Neural cell (in vitro differentiated cells): Measurements from ENCODE around the gene TMEM205. TPM values are rescaled to one million over a fixed set of nuclear protein-coding genes. Genes with fewer than 3 reads are reported as not detected.
"Not testable (repeated sequence)": the region's sequence is repeated elsewhere in the genome, so short reads cannot be mapped to it uniquely, and the experiment has no call there.

Source experiments
- H2AFZ ChIP-seq: fragments of 200-600, 300-800 bp; sonication (generic), shearing (Covaris generic); 2 replicates; pipeline ENCODE4 v1.6.0; 2014; ENCODE audit warnings: low read depth, mild to moderate bottlenecking, antibody characterized with exemption, low read length, moderate library complexity
- H3F3A ChIP-seq: fragments of 200-600 bp; shearing (Covaris generic); 2 replicates; pipeline ENCODE4 v1.6.1; 2016; ENCODE audit warnings: mild to moderate bottlenecking, moderate library complexity, mixed read lengths, antibody characterized with exemption, low read length; ENCODE audit not compliant: insufficient read depth, poor library complexity, severe bottlenecking
- H3K27ac ChIP-seq: fragments of 200-600, 300-800 bp; sonication (generic), shearing (Covaris generic); 2 replicates; pipeline ENCODE4 v1.5.1; 2014; ENCODE audit warnings: mild to moderate bottlenecking, low read length, moderate library complexity
- H3K27me3 ChIP-seq: fragments of 300-800, 200-600 bp; sonication (generic), shearing (Covaris generic); 2 replicates; pipeline ENCODE4 v1.6.0; 2014; ENCODE audit warnings: mild to moderate bottlenecking, low read depth, low read length, moderate library complexity; ENCODE audit not compliant: insufficient read depth
- H3K36me3 ChIP-seq: fragments of 300-800, 200-600 bp; sonication (generic), shearing (Covaris generic); 2 replicates; pipeline ENCODE4 v1.5.1; 2014; ENCODE audit warnings: mild to moderate bottlenecking, antibody characterized with exemption, low read length, moderate library complexity; ENCODE audit not compliant: insufficient read depth
- H3K4me2 ChIP-seq: fragments of 300-800, 200-600 bp; sonication (generic), shearing (Covaris generic); 2 replicates; pipeline ENCODE4 v1.6.0; 2014; ENCODE audit warnings: mild to moderate bottlenecking, low read length
- H3K4me3 ChIP-seq: fragments of 300-800, 200-600 bp; sonication (generic), shearing (Covaris generic); 2 replicates; pipeline ENCODE4 v1.5.1; 2014; ENCODE audit warnings: mild to moderate bottlenecking, low read length, moderate library complexity
- H3K79me2 ChIP-seq: fragments of 200-600 bp; shearing (Covaris generic); replicated peaks from 2 replicates; pipeline ENCODE4 v1.6.0; 2014; ENCODE audit warnings: mild to moderate bottlenecking, low read length, moderate library complexity; ENCODE audit not compliant: insufficient read depth
- H3K9ac ChIP-seq: fragments of 300-800, 200-600 bp; sonication (generic), shearing (Covaris generic); 2 replicates; pipeline ENCODE4 v1.6.1; 2016; ENCODE audit warnings: mild to moderate bottlenecking, low read length, mixed read lengths
- H3K9me2 ChIP-seq: fragments of 200-600 bp; shearing (Covaris generic); 2 replicates; pipeline ENCODE4 v1.6.1; 2016; ENCODE audit warnings: mild to moderate bottlenecking, low read length, mixed read lengths; ENCODE audit not compliant: insufficient read depth
- H3K9me3 ChIP-seq: fragments of 200-600, 300-800 bp; sonication (generic), shearing (Covaris generic); 2 replicates; pipeline ENCODE4 v1.6.1; 2016; ENCODE audit warnings: mild to moderate bottlenecking, mixed run types, low read length, moderate library complexity, mixed read lengths
- H4K20me1 ChIP-seq: fragments of 200-600 bp; shearing (Covaris generic); 2 replicates; pipeline ENCODE4 v1.6.1; 2016; ENCODE audit warnings: mild to moderate bottlenecking, mixed run types; ENCODE audit not compliant: insufficient read depth
- EP300 ChIP-seq: fragments of 450-650 bp; conservative IDR thresholded peaks from 2 replicates; pipeline ENCODE4 v1.6.1; 2014; ENCODE audit warnings: antibody characterized with exemption, mild to moderate bottlenecking, moderate library complexity; ENCODE audit not compliant: poor library complexity, severe bottlenecking
- EZH2 ChIP-seq: fragments of 200-600, 300-800 bp; shearing (Covaris generic), sonication (generic); IDR thresholded peaks from 2 replicates; pipeline ENCODE4 v1.6.1; 2014; ENCODE audit warnings: antibody characterized with exemption, low read length, borderline replicate concordance, mild to moderate bottlenecking; ENCODE audit not compliant: insufficient read depth, poor library complexity, severe bottlenecking
- MXI1 ChIP-seq: fragments of 450-650 bp; conservative IDR thresholded peaks from 2 replicates; pipeline ENCODE4 v1.6.1; 2014; ENCODE audit warnings: antibody characterized with exemption, mild to moderate bottlenecking; ENCODE audit not compliant: poor library complexity, severe bottlenecking
- POLR2AphosphoS5 ChIP-seq: IDR thresholded peaks from 2 replicates; pipeline ENCODE4 v1.6.1; 2012
- RAD21 ChIP-seq: fragments of 450-650 bp; conservative IDR thresholded peaks from 2 replicates; pipeline ENCODE4 v1.6.1; 2014; ENCODE audit warnings: antibody characterized with exemption, mild to moderate bottlenecking, moderate library complexity
- SMC3 ChIP-seq: fragments of 450-650 bp; conservative IDR thresholded peaks from 2 replicates; pipeline ENCODE4 v1.6.1; 2014; ENCODE audit warnings: antibody characterized with exemption, mild to moderate bottlenecking, moderate library complexity; ENCODE audit not compliant: poor library complexity
- TAF1 ChIP-seq: IDR thresholded peaks from 2 replicates; pipeline ENCODE4 v1.6.1; 2012; ENCODE audit warnings: low read depth
- polyA plus RNA-seq: library from polyadenylated mRNA; depleted of rRNA; stranded (reverse); fragments of >200 nt; gene quantifications from 2 replicates; pipeline ENCODE4 v1.2.3, GENCODE V29; 2014
- TF ChIP-seq, protein P1 (sequence below): IDR thresholded peaks from 2 replicates; pipeline ENCODE4 v1.6.1; 2012; ENCODE audit warnings: borderline replicate concordance
- TF ChIP-seq, protein P2 (sequence below): fragments of 450-650 bp; IDR thresholded peaks from 2 replicates; pipeline ENCODE4 v1.5.1; 2014; ENCODE audit warnings: antibody characterized with exemption, mild to moderate bottlenecking, moderate library complexity; ENCODE audit not compliant: poor library complexity, severe bottlenecking

The TMEM205 gene
- polyA plus RNA-seq, 1 donor from 2014 or later, result 136 TPM

- Histone ChIP-seq H3K36me3 (no peaks in the 10 kb centered on the region), H3K9me3 (no peaks in the 10 kb centered on the region), H2AFZ (no peak overlapping the region), H3K9me2 (no peaks in the 10 kb centered on the region), H3F3A (no peaks in the 10 kb centered on the region), H3K9ac (no peak overlapping the region), H3K27ac (no peak overlapping the region), H3K4me3 (no peak overlapping the region), H3K4me2 (no peak overlapping the region), H4K20me1 (no peaks in the 10 kb centered on the region), H3K27me3 (no peaks in the 10 kb centered on the region), H3K79me2 (no peaks in the 10 kb centered on the region)
- TF ChIP-seq EP300, result no peak
- TF ChIP-seq, protein P1, sequence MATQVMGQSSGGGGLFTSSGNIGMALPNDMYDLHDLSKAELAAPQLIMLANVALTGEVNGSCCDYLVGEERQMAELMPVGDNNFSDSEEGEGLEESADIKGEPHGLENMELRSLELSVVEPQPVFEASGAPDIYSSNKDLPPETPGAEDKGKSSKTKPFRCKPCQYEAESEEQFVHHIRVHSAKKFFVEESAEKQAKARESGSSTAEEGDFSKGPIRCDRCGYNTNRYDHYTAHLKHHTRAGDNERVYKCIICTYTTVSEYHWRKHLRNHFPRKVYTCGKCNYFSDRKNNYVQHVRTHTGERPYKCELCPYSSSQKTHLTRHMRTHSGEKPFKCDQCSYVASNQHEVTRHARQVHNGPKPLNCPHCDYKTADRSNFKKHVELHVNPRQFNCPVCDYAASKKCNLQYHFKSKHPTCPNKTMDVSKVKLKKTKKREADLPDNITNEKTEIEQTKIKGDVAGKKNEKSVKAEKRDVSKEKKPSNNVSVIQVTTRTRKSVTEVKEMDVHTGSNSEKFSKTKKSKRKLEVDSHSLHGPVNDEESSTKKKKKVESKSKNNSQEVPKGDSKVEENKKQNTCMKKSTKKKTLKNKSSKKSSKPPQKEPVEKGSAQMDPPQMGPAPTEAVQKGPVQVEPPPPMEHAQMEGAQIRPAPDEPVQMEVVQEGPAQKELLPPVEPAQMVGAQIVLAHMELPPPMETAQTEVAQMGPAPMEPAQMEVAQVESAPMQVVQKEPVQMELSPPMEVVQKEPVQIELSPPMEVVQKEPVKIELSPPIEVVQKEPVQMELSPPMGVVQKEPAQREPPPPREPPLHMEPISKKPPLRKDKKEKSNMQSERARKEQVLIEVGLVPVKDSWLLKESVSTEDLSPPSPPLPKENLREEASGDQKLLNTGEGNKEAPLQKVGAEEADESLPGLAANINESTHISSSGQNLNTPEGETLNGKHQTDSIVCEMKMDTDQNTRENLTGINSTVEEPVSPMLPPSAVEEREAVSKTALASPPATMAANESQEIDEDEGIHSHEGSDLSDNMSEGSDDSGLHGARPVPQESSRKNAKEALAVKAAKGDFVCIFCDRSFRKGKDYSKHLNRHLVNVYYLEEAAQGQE, result no peak
- TF ChIP-seq SMC3, result no peak
- TF ChIP-seq EZH2, result no peak
- TF ChIP-seq TAF1, result no peak
- TF ChIP-seq RAD21, result no peak
- no peak for TF ChIP-seq MXI1
- TF ChIP-seq, protein P2, sequence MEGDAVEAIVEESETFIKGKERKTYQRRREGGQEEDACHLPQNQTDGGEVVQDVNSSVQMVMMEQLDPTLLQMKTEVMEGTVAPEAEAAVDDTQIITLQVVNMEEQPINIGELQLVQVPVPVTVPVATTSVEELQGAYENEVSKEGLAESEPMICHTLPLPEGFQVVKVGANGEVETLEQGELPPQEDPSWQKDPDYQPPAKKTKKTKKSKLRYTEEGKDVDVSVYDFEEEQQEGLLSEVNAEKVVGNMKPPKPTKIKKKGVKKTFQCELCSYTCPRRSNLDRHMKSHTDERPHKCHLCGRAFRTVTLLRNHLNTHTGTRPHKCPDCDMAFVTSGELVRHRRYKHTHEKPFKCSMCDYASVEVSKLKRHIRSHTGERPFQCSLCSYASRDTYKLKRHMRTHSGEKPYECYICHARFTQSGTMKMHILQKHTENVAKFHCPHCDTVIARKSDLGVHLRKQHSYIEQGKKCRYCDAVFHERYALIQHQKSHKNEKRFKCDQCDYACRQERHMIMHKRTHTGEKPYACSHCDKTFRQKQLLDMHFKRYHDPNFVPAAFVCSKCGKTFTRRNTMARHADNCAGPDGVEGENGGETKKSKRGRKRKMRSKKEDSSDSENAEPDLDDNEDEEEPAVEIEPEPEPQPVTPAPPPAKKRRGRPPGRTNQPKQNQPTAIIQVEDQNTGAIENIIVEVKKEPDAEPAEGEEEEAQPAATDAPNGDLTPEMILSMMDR, result no peak
- TF ChIP-seq POLR2AphosphoS5, result no peak
Observed at GRCh38 chr19:11322269-11323024, 23.6 kb downstream of the TMEM205 start.

GRCh38 chr19:11321191-11322126, 24.6 kb downstream of the TMEM205 start:
- Histone ChIP-seq H3K9ac (no peak overlapping the region), H3K79me2 (no peaks in the 10 kb centered on the region), H2AFZ (no peak overlapping the region), H3K36me3 (no peaks in the 10 kb centered on the region), H3K4me3 (no peak overlapping the region), H4K20me1 (no peaks in the 10 kb centered on the region), H3F3A (no peaks in the 10 kb centered on the region), H3K27me3 (no peaks in the 10 kb centered on the region), H3K9me3 (no peaks in the 10 kb centered on the region), H3K4me2 (no peak overlapping the region), H3K9me2 (no peaks in the 10 kb centered on the region), H3K27ac (no peak overlapping the region)
- TF ChIP-seq MXI1 (no peak), EP300 (no peak), EZH2 (no peak)
- TF ChIP-seq, protein P1, result no peak

GRCh38 chr19:11320278-11320995, 25.6 kb downstream of the TMEM205 start:
- H4K20me1 ChIP-seq, H3K9me2 ChIP-seq, H3K27me3 ChIP-seq, H3K4me3 ChIP-seq, H3F3A ChIP-seq, H3K4me2 ChIP-seq, H3K79me2 ChIP-seq, H3K36me3 ChIP-seq, H2AFZ ChIP-seq, H3K9me3 ChIP-seq, H3K9ac ChIP-seq, H3K27ac ChIP-seq: not testable (repeated sequence)
